ENCODE results near the gene TRIM17. TPM values are rescaled to one million over a fixed set of nuclear protein-coding genes. Genes with fewer than 3 reads are reported as not detected.

The TRIM17 gene
- total RNA-seq, 1 experiment from 2014 or later: not detected

GRCh38 chr1:228423404-228424053 lies 6.9 kb upstream of the TRIM17 start:
- Histone ChIP-seq H3K27me3 (ENCODE audit: insufficient read depth, low read length) (no peaks in the 10 kb centered on the region), H3K36me3 (ENCODE audit: control insufficient read depth in 1 of 2, insufficient read depth in 2 of 2, low read length in 2 of 2) (no peaks in the 10 kb centered on the region), H3K79me2 (ENCODE audit: insufficient read depth, low read length) (no peaks in the 10 kb centered on the region), H3K4me2 (ENCODE audit: low read length) (no peak overlapping the region), H3K9me2 (ENCODE audit: insufficient read depth) (no peaks in the 10 kb centered on the region), H3K9me3 (ENCODE audit: control insufficient read depth in 1 of 2, insufficient read depth in 1 of 2, low read depth in 1 of 2, low read length in 2 of 2) (no peaks in the 10 kb centered on the region), H3K4me3 (replicated peaks in 1 of 2; ENCODE audit: low read depth in 1 of 2, low read length in 2 of 2) (no peak overlapping the region), H4K20me1 (ENCODE audit: insufficient read depth) (no peaks in the 10 kb centered on the region), H3K27ac (ENCODE audit: low read depth, low read length) (no peak overlapping the region), H2AFZ (ENCODE audit: low read depth, low read length, poor library complexity, severe bottlenecking) (no peak overlapping the region), H3K9ac (ENCODE audit: low read length) (no peak overlapping the region), H3K4me1 (ENCODE audit: control insufficient read depth in 1 of 2, insufficient read depth in 2 of 2, low read length in 2 of 2) (peaks cover 0 to 6% of the 10 kb centered on the region in 2 experiments; a peak in 1 of 4 replicates)
- ChIA-PET POLR2A (no interaction called here), CTCF (no interaction called here), RAD21 (ENCODE audit: low non-redundant PET in 1 of 2, low total read pairs in 2 of 2, uncharacterized antibody in 2 of 2, unreplicated experiment in 2 of 2) (no interaction called here)
- intact Hi-C loops (cut with micrococcal nuclease): no loop called here
- DNase-seq (ENCODE audit: low read depth, low spot score) (no peak), ATAC-seq (no peak)
- TF ChIP-seq YY1 (IDR thresholded peaks at IDR 0.05; ENCODE audit: extremely low read depth, insufficient replicate concordance, low read depth, low read length): no peak
- no peak for TF ChIP-seq CBX3 (IDR thresholded peaks at IDR 0.05; ENCODE audit: low read depth)
- no peak for TF ChIP-seq CEBPB (IDR thresholded peaks at IDR 0.05; ENCODE audit: low read depth)
- no peak for TF ChIP-seq MAX (IDR thresholded peaks at IDR 0.05)
- TF ChIP-seq JUND (IDR thresholded peaks at IDR 0.05): no peak
- BruUV-seq (replicated peaks): no TSS peak

- no peak overlapping the region for H3K4me3 ChIP-seq (replicated peaks in 1 of 2; ENCODE audit: low read depth in 1 of 2, low read length in 2 of 2)
- no peak overlapping the region for H3K9ac ChIP-seq (ENCODE audit: low read length)
- POLR2A ChIA-PET: no interaction called here
- CTCF ChIA-PET: no interaction called here
- no peak overlapping the region for H3K4me2 ChIP-seq (ENCODE audit: low read length)
- peaks cover 9 to 21% of the 10 kb centered on the region in 2 experiments; a peak in 3 of 4 replicates for H3K4me1 ChIP-seq (ENCODE audit: control insufficient read depth in 1 of 2, insufficient read depth in 2 of 2, low read length in 2 of 2)
- no peak for DNase-seq (ENCODE audit: low read depth, low spot score)
- no peaks in the 10 kb centered on the region for H3K79me2 ChIP-seq (ENCODE audit: insufficient read depth, low read length)
- intact Hi-C loops (cut with micrococcal nuclease): no loop called here
- H2AFZ ChIP-seq (ENCODE audit: low read depth, low read length, poor library complexity, severe bottlenecking): no peak overlapping the region
- RAD21 ChIA-PET (ENCODE audit: low non-redundant PET in 1 of 2, low total read pairs in 2 of 2, uncharacterized antibody in 2 of 2, unreplicated experiment in 2 of 2): no interaction called here
- no peaks in the 10 kb centered on the region for H3K9me3 ChIP-seq (ENCODE audit: control insufficient read depth in 1 of 2, insufficient read depth in 1 of 2, low read depth in 1 of 2, low read length in 2 of 2)
- H3K27ac ChIP-seq (ENCODE audit: low read depth, low read length): no peak overlapping the region
- no peak for TF ChIP-seq MAX (IDR thresholded peaks at IDR 0.05)
- TF ChIP-seq POLR2AphosphoS5 (IDR thresholded peaks at IDR 0.05; ENCODE audit: low read depth, low read length): no peak
- no peak for TF ChIP-seq EZH2 (IDR thresholded peaks at IDR 0.05)
- TF ChIP-seq SRF (IDR thresholded peaks at IDR 0.05; ENCODE audit: low read depth): no peak
- TF ChIP-seq EGR1 (IDR thresholded peaks at IDR 0.05; ENCODE audit: low read depth): no peak
- no peak for TF ChIP-seq JUND (IDR thresholded peaks at IDR 0.05)
- no peak for TF ChIP-seq POLR2A (IDR thresholded peaks at IDR 0.05; ENCODE audit: borderline replicate concordance, extremely low read depth, insufficient read depth, insufficient read length)
- TF ChIP-seq CBX3 (IDR thresholded peaks at IDR 0.05; ENCODE audit: low read depth): no peak
- H3K27me3 ChIP-seq (ENCODE audit: insufficient read depth, low read length): no peaks in the 10 kb centered on the region
- H3K9me2 ChIP-seq (ENCODE audit: insufficient read depth): no peaks in the 10 kb centered on the region
- no peak for ATAC-seq
- H4K20me1 ChIP-seq (ENCODE audit: insufficient read depth): no peaks in the 10 kb centered on the region
- no peaks in the 10 kb centered on the region for H3K36me3 ChIP-seq (ENCODE audit: control insufficient read depth in 1 of 2, insufficient read depth in 2 of 2, low read length in 2 of 2)
- BruUV-seq (replicated peaks): no TSS peak
Observed at GRCh38 chr1:228420968-228421826, 4.5 kb upstream of the TRIM17 start.

Data from HCT116 (cell line).